HG02938 (cell line): ENCODE data around the gene CAPN3.
"Not testable (repeated sequence)": the region's sequence is repeated elsewhere in the genome, so short reads cannot be mapped to it uniquely, and the experiment has no call there.

Source experiments
- ATAC-seq: cut with Tn5 transposase; IDR thresholded peaks from one replicate; pipeline ENCODE4 v1.9.1; 2021; ENCODE audit warnings: mild to moderate bottlenecking, moderate library complexity; ENCODE audit not compliant: unreplicated experiment

CAPN3 gene

GRCh38 chr15:42359249-42359648 lies at the start of gene CAPN3:
Gene CAPN3, plus strand, starts transcription at chr15:42359501. Its CDS starts 305 bp downstream, at chr15:42359806.
- no peak for ATAC-seq

DNA sequence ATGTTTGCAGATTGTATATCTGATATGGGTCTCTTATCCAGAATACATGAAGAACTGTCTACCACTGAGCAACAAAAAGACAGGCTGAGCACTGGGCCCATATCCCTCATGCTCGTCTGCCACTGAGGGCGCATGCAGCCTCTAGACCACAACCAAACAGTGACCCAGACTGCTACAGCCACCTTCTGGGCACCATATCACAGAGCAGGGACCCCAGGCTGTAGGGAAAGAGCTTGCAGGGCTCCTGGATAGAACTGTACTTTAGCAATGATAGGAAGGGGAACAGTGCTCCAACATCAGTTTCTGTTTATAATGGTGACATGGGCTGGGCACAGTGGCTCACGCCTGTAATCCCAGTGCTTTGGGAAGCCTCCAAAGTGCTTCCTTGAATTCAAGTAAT lies 45.8 kb upstream of the CAPN3 start:
- no peak for ATAC-seq

- ATAC-seq, result no peak
Observed at GRCh38 chr15:42314818-42315217, 44.5 kb upstream of the CAPN3 start.

- ATAC-seq, result no peak
Observed at GRCh38 chr15:42315521-42315920, 43.8 kb upstream of the CAPN3 start.

GRCh38 chr15:42316282-42316805 lies 43.0 kb upstream of the CAPN3 start:
- ATAC-seq, result not testable (repeated sequence)

DNA sequence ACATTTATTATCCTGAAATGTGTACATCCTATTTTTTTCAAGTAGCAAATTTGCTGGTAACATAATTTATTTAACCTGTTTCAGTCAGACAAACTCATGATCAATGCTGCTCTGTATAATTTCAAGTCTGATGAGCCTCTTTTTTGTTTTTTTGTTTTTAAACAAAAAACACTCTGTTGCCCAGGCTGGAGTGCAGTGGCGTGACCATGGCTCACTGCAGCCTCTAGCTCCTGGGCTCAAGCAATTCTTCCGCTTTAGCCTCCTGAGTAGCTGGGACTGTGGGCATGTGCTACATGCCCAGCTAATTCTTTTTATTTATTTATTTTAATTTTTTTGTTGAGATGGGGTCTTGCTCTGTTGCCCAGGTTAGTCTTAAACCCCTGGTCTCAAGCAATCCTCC lies 40.1 kb upstream of the CAPN3 start:
- no peak for ATAC-seq

DNA sequence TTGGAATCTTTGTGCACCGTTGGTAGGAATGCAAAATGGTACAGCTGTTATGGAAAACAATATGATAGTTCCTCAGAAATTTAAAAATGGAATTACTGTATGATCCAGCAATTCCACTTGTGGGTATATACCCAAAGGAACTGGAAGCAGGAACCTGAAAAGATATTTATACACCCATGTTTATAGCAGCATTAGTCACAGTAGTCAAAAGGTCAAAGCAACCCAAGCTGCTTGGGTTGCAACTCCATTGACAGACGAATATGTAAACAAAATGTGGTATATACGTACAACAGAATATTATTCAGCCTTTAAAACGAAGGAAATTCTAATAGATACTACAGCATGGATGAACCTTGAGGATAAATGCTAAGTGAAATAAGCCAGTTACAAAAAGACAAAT lies 35.0 kb upstream of the CAPN3 start:
- ATAC-seq, result no peak

DNA sequence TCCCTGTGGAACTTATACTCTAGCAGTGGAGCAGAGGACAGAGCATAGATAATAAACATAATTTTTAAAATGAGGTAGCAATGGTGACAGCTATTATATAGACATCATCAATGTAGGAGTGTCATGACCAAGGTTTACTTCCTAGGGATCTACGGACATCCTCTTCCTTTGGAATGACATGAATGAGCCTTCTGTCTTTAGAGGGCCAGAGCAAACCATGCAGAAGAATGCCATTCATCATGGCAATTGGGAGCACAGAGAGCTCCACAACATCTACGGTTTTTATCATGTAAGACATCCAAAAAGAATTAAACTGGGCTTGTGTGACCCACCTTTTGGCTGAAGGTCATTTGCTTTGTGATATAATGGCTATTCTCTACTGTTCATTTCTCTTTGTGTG lies 30.1 kb upstream of the CAPN3 start:
- ATAC-seq, result no peak

DNA sequence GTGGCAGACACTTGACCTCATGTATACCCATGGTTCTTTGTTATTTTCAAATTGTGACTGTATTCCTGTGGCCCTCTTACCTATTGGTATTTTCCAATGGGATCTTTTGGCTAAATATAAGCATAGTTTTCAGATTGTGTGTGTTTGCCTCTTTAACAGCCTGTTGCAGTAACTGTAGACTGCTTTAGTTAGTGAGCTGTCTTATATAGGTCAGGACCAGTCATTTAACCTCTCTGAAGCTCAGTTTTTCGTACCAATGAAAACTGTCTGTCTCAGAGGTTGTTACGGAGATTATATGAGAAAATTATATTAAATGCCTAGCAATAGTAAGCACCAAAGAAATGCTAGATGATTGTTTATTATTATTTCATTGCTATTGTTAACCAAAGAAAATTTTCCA lies 29.3 kb upstream of the CAPN3 start:
- no peak for ATAC-seq

- ATAC-seq, result no peak
Observed at GRCh38 chr15:42331235-42331634, 28.1 kb upstream of the CAPN3 start.

GRCh38 chr15:42332331-42332730 lies 27.0 kb upstream of the CAPN3 start:
- ATAC-seq, result no peak

DNA sequence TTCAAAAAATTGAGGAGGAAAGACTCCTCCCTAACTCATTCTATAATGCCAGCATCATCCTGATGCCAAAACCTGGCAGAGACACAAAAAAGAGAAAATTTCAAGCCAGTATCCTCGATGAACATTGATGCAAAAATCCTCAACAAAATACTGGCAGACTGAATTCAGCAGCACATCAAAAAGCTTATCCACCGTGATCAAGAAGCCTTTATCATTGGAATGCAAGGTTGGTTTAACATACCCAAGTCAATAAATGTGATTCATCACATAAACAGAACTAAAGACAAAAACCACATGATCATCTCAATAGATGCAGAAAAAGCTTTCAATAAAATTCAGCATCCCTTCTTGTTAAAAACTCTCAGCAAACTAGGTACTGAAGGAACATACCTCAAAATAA lies 24.2 kb upstream of the CAPN3 start:
- ATAC-seq, result no peak

DNA sequence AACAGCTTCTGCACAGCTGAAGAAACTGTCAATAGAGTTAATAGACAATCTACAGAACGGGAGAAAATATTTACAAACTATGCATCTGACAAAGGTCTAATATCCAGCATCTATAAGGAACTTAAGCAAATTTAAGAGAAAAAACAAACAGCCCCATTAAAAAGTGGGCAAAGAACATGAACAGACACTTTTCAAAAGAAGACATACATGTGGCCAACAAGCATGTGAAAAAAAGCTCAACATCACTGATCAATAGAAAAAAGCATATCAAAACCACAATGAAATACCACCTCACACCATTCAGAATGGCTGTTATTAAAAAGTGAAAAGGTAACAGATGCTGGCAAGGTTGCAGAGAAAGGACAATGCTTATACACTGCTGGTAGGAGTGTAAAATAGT lies 22.7 kb upstream of the CAPN3 start:
- not testable (repeated sequence) for ATAC-seq

- ATAC-seq, result not testable (repeated sequence)
Observed at GRCh38 chr15:42337104-42337503, 22.2 kb upstream of the CAPN3 start.

DNA sequence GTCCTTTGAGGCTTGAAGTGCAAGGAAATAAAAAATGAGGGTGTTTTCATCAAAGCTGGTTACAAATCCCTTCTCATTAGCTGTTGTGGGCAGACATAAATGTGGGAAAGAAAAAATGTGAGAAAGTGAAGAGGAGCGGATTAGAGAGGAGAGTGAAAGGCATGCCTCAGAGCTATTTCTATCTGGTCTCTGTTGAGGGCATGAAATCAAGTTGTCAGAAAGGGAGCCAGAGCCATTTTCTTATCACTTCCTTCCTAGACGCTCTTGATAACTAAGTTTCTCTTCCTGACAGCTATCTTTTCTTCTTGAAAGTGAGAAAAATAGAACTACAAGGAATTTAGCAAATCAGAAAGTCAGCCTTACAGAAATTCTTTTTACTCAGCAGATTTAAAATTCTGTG lies 20.8 kb upstream of the CAPN3 start:
- ATAC-seq, result no peak

- no peak for ATAC-seq
Observed at GRCh38 chr15:42343596-42344232, 15.6 kb upstream of the CAPN3 start.

DNA sequence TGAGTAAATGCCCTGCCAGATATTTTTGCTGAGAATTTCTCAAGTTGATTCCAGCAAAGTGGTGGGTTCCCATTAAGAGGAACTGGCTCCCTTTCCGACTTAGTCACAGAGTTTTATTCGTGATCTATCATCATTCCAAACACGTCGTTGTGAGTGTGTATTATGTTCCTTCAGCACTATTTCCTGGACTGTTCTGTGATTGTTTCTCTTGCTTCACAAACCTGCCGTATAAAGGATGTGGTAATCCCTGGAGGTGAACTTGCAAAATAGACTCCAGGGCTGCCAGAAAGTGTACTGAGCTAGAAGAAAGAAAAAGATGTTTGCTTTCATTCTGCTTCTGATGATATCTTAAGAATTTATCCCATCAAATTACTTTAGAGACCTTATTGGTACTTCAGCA lies 14.5 kb upstream of the CAPN3 start:
- no peak for ATAC-seq

DNA sequence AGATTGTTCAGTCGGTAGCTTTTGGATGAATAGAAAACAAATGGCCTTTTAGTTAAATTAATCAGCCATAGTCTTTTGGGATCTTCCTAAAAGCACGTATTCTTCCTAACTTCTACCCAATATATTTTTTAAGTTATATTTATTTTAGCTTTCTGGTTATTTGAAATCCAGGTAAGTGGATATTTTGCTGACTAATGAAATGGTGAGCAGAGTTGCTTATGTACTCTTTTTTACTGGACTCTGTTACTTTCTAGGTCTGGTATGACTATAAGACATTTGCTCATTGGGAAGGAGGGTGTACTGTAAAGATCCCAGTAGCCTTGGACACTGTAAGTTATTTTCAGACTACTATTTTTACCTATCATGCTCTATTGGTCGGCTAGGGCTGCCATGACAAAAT lies 13.8 kb upstream of the CAPN3 start:
- ATAC-seq, result no peak

DNA sequence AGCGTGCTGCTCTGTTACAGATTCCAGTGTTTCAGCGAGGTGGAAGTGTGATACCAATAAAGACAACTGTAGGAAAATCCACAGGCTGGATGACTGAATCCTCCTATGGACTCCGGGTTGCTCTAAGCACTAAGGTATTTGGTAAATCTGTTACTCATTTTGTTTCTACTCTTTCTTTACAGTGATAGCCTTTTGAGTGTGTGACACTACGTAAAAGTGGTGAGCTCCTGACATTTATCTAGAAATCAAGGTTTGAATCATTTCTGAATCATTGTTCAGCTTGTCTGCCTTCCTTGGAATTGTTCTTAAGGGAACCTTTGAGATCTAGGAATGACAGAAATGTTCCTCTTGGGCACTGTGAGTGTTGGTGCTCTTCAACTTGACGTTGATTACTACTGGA lies 11.2 kb upstream of the CAPN3 start:
- ATAC-seq, result no peak

DNA sequence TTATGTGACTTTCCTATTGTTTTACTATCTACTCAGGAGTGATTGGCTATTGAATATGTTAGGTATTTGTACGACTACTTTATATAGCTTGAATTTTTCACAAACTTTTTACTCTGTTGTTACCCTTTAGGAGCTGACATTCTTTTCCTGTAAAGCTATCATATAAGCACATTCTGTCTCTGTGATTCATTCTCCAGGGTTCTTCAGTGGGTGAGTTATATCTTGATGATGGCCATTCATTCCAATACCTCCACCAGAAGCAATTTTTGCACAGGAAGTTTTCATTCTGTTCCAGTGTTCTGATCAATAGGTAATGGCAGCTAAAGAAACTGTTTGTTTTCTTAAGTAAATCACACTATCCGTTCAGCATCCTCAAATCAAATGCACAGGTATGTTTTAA lies 10.1 kb upstream of the CAPN3 start:
- ATAC-seq, result no peak

- no peak for ATAC-seq
Observed at GRCh38 chr15:42352401-42352800, 6.9 kb upstream of the CAPN3 start.

DNA sequence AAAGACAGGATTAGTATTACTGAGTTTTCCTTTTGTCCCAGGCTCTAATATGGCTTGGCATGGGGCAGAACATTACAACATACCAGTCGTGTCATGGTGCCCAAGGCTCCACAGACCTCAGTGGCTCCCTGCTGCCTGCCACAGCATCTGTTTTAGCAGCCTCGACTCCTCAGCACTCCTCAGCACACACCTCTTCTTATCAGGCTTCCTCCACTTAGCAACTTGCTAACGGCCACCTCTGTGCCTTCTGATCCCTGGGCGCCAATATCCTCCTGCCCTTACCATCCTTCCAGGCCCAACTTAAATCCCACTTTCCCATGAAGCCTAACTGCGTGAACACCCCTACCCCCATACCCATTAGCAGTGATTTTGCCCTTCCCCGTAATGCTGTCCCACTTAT lies 6.2 kb upstream of the CAPN3 start:
- no peak for ATAC-seq

- ATAC-seq, result no peak
Observed at GRCh38 chr15:42354824-42355223, 4.5 kb upstream of the CAPN3 start.
